Stimulated activated CD8-positive, alpha-beta memory T cell treated with anti-CD3 and anti-CD28 coated beads, Interleukin-2, amount 100 ng/mL, for 1 hour (primary cell): ENCODE measurements around the gene PDZD4.

ENCODE experiments used
- DNase-seq, 2 donors: peaks; one replicate each; pipeline ENCODE4 v3.0.0-alpha.2; 2020; ENCODE audit warnings: low read depth in 2 of 2

The PDZD4 gene

GRCh38 chrX:153806999-153807575 lies 23.3 kb downstream of the PDZD4 start:
- no peak for DNase-seq

GRCh38 chrX:153805436-153805835 lies 24.9 kb downstream of the PDZD4 start:
- DNase-seq, result no peak

GRCh38 chrX:153804621-153805020 lies 25.7 kb downstream of the PDZD4 start:
- no peak for DNase-seq

GRCh38 chrX:153804100-153804595 lies 26.2 kb downstream of the PDZD4 start:
- no peak for DNase-seq

- DNase-seq, result no peak
These were observed 26.9 kb downstream of the PDZD4 start for GRCh38 chrX:153803211-153804099.

GRCh38 chrX:153802513-153803045 lies 27.8 kb downstream of the PDZD4 start:
- no peak for DNase-seq

- DNase-seq, result no peak
These were observed 28.7 kb downstream of the PDZD4 start for GRCh38 chrX:153801669-153802068.

GRCh38 chrX:153800746-153801145 lies 29.6 kb downstream of the PDZD4 start:
- no peak for DNase-seq

GRCh38 chrX:153800177-153800722 lies 30.1 kb downstream of the PDZD4 start:
- DNase-seq, result no peak

GRCh38 chrX:153799326-153799725 lies 31.0 kb downstream of the PDZD4 start:
- DNase-seq, result no peak

- DNase-seq, result no peak
These were observed 32.8 kb downstream of the PDZD4 start for GRCh38 chrX:153797415-153798015.

GRCh38 chrX:153794897-153795816 lies 35.2 kb downstream of the PDZD4 start:
- DNase-seq, result no peak

- DNase-seq, result peak; percentile 76 to 86
These were observed 36.1 kb downstream of the PDZD4 start, which contains the start of the genes IDH3G and SSR4 for GRCh38 chrX:153794018-153794896. Gene IDH3G, minus strand, starts transcription at chrX:153794375. Its CDS starts 49 bp downstream, at chrX:153794326. Gene SSR4, plus strand, starts transcription at chrX:153794668. Its CDS starts 20 bp downstream, at chrX:153794688.

- DNase-seq, result no peak
These were observed 37.1 kb downstream of the PDZD4 start for GRCh38 chrX:153793291-153793690.

GRCh38 chrX:153792368-153792767 lies 38.0 kb downstream of the PDZD4 start:
- no peak for DNase-seq

- no peak for DNase-seq
These were observed 39.1 kb downstream of the PDZD4 start for GRCh38 chrX:153791104-153791852.

- DNase-seq, result no peak
These were observed 40.7 kb downstream of the PDZD4 start for GRCh38 chrX:153789654-153790053.

GRCh38 chrX:153786669-153787068 lies 43.7 kb downstream of the PDZD4 start:
- no peak for DNase-seq
